ENCODE results near the gene THTPA.
"Not testable (repeated sequence)": the region's sequence is repeated elsewhere in the genome, so short reads cannot be mapped to it uniquely, and the experiment has no call there.

Gene THTPA

DNA sequence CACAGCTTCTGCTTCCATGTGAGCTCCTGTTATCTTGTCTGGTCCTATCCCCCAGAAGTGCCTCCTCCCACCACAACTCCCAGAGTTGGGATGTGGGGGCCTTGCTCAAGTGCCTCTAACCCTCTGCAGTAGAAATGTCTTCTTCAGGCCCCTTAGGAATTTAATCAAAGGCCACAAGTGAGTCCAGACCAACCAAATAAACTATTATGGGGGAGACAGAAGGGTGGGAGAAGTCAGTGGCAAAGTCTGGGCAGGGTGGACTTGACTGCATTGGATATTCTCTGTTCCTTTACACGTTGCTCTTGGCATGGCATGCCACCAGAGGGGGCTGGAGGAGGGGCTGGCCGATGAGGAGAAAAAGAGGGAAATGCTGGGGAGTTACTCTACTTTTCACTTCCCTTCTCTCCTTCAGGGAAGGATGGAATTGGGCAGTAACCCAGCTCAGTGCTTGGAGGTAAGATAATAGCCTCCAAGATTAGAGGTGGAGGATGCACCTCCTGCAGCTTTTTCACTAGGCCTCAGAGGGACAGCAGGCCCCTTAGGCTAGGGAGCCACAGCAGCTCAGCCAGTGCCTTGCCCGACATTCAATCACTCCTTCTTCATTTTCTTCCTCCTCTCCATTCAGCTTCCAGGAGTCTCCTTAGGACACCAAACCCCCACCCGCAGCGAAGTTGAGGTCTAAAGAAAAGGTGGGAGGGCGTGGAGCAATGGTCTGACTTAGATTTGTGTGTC, 12.7 kb downstream of the THTPA start:
- DNase-seq = no peak

GRCh38 chr14:23569443-23570151, 13.5 kb downstream of the THTPA start:
- DNase-seq = peak; percentile 39

- no peak for DNase-seq
Observed at GRCh38 chr14:23570806-23571483, 14.9 kb downstream of the THTPA start.

GRCh38 chr14:23571701-23572523, 15.8 kb downstream of the THTPA start:
- DNase-seq = no peak

DNA sequence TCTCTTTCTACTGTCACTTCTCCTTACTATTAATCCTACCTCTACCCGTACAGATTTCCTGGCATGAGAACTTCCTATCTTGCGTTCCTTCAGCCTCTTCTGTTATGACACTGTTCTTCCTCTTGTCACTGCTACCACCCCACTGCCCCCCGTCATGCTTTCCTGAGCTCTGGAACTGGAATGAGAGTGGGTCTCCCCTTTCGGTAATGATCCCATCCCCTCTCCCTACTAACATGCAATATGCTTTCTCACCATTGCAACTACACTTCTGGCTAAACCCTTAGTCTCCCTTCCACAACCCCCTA, 16.4 kb downstream of the THTPA start:
- no peak for DNase-seq

DNA sequence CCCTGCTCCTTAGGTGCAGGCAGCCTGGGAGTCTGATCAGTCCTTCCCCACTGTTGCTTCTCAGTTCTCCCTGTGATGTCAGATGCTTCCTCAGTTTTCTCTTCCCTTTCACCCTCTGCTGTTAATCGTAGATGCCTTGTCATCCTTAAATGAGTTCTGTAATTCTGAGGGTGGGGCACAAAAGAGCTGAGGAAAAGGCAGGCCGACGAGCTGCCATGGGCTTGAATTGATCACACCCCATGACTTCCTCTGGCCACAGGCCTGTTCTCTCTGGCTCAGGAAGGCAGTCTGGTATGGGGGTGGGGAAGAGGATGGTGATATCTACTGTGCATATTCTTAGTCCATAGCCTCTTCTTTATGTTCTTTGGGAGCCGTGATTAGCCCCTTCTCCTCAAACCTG, 16.8 kb downstream of the THTPA start:
- no peak for DNase-seq

DNA sequence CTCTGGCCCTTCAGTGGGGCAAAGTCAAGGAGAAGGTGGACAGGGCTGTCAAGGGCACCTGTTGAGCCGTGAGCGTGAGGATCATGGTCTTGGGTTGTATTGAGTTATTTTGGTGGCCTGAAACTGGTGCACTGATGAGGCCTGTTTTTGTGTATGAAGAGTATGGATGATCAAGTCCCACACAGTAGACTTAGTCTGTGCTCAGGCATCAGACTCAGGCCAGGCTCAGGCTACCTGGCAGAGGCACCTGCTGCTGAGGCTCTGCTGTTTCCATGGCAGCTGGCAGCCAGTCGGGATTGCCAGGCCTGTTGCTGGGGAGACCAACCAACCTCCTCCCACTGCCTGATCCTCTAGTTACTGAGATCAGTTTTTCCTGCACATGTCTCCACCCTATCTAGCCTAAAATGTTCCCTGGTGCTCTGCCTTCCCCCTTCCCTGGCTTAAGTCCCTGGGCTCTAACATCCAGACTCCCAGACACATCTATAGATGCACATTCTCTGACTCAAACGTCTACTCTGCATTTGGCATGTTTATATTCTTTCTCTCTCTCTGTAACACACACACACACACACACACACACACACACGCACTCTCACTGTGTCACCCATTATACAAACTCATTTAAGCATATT, 17.4 kb downstream of the THTPA start:
- DNase-seq = no peak

- DNase-seq = no peak
Observed at GRCh38 chr14:23577004-23577681, 21.1 kb downstream of the THTPA start.

GRCh38 chr14:23577710-23578392, 21.8 kb downstream of the THTPA start:
- no peak for DNase-seq

DNA sequence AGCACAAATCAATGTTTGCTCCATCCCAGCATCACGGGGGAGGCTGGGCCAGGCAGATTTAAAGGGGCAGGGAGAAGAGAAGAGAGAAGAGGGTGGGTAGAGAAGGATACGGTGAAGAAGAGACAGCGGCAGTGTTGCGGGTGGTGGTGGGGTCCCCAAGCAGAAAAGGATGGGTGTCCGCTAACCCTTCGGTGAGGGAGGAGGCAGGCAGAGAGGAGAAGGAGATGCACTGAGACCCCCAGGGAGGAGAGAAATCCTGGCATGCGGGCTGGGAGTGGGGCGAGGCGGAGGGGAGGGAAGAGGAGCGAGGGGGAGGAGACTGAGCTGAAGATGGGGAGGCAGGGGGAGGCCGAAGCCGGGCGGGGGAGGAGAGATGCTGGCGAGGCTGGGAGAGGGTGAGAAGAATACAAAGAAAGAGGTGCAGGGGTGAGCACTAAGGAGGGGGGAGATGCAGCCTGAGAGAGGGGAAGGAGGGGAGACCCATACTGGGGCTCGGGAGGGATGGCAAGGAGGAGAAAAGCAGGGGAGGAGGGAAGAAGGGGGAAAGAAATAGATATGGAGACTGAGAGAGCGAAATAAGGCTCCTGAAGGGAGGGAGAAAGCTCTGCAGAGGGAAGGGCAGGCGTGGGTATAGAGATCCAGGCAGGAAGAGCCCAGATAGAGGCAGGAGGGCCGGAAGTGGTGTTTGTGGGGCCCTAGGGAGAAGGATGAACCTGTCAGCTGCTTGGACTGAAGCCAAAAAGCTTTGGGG, 22.7 kb downstream of the THTPA start, which contains the start of gene JPH4:
Gene JPH4 (minus strand): TSS at position 231 of the 751 bp plus-strand sequence. CDS start 1,337 bp downstream, outside the sequence.
- DNase-seq = no peak

DNA sequence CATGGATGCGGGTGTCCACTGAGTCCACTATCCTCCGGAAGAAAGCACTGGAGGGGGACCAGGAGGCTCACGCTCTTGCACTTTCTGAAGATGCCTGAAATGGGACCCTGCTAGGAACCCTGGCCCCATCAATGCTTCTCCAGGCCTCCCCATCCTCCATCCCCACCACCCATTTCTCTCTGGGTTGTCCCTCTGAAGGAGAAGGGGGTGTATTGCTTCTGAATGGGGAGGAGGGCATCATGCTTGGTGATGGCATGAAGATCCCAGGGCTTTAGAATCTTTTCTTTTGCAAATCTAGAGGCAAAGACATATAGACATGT, 23.2 kb downstream of the THTPA start:
- no peak for DNase-seq

DNA sequence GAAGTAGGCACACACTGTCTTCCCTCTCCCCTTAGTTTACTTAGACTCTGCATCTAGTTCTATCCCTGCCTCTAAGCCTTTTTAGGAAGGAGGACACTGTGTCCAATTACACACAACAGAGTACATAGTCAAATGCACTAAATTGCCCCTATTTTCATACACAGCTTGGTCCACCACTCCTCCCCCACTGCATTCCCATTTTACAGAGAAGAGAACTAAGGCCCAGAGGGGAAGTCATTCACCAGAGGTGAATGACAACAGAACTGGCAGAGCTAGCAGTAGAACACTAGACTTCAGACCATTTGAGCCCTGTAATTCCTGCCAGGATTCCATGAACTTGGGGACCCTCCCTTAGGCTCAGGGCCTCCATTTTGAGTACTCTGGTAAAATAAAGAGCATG, 23.7 kb downstream of the THTPA start:
- DNase-seq = no peak

DNA sequence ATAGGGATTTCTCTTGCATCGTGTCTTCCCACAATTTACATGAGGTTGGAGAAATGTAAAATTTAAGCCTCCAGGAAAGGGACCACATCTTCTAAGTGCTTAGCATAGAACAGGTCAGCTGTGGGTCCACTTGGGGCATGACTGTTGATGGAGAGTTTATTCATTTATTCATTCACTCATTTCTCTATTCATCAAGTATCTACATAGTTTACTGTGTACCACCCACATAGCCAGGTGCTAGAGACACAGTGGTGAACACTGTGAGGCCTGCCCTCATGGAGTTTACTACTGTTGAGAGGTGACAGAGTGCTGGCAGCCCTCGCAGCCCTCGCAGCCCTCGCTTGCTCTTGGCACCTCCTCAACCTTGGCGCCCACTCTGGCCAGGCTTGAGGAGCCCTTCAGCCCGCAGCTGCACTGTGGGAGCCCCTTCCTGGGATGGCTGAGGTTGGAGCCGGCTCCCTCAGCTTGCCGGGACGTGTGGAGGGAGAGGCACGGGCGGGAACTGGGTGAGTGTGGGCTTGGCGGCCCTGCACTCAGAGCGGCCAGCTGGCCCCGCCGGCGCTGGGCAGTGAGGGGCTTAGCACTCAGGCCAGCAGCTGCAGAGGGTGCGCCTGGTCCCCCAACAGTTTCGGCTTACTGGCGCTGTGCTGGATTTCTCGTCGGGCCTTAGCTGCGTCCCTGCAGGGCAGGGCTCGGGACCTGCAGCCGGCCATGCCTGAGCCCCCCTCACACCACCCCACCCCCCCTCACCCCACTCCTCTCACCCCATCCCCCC, 24.3 kb downstream of the THTPA start:
- no peak for DNase-seq

- DNase-seq = no peak
Observed at GRCh38 chr14:23580948-23581281, 24.8 kb downstream of the THTPA start.

- no peak for DNase-seq
Observed at GRCh38 chr14:23582906-23583760, 27.1 kb downstream of the THTPA start.

DNA sequence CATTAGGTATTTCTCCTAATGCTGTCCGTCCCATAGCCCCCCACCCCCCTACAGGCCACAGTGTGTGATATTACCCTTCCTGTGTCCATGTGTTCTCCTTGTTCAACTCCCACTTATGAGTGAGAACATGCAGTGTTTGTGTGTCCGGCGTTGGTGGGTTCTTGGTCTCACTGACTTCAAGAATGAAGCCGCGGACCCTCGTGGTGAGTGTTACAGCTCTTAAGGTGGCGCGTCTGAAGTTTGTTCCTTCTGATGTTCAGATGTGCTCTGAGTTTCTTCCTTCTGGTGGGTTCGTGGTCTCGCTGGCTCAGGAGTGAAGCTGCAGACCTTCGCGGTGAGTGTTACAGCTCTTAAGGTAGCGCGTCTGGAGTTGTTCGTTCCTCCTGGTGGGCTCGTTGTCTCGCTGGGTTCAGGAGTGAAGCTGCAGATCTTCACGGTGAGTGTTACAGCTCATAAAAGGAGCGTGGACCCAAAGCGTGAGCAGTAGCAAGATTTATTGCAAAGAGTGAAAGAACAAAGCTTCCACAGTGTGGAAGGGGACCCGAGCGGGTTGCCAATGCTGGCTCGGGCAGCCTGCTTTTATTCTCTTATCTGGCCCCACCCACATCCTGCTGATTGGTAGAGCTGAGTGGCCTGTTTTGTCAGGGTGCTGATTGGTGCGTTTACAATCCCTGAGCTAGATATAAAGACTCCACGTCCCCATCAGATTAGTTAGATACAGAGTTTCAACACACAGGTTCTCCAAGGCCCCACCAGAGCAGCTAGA, 27.9 kb downstream of the THTPA start:
- not testable (repeated sequence) for DNase-seq

- not testable (repeated sequence) for DNase-seq
Observed at GRCh38 chr14:23584527-23585203, 28.6 kb downstream of the THTPA start.

Measured in NCI-H1436 treated with DMSO at 0.1 percent for 48 hours (cell line).